22Rv1 (cell line): ENCODE measurements around the gene HFE.

Experiments
- CTCF ChIP-seq: fragments of 450-650 bp; IDR thresholded peaks from 2 replicates; pipeline ENCODE4 v1.5.1; 2017; ENCODE audit warnings: mild to moderate bottlenecking
- ZFX ChIP-seq: fragments of 450-650 bp; IDR thresholded peaks from 2 replicates; pipeline ENCODE4 v1.6.1; 2017; ENCODE audit warnings: antibody characterized with exemption, borderline replicate concordance

- TF ChIP-seq CTCF, result no peak
- no peak for TF ChIP-seq ZFX
Measured at GRCh38 chr6:26115226-26115625, 28.0 kb downstream of the HFE start.
